ENCODE measurements around the gene FAHD2B. TPM values are rescaled to one million over a fixed set of nuclear protein-coding genes. Genes with fewer than 3 reads are reported as not detected.
"Not testable (repeated sequence)": the region's sequence is repeated elsewhere in the genome, so short reads cannot be mapped to it uniquely, and the experiment has no call there.

Gene FAHD2B
- total RNA-seq, 1 donor = 0.90 TPM

DNA sequence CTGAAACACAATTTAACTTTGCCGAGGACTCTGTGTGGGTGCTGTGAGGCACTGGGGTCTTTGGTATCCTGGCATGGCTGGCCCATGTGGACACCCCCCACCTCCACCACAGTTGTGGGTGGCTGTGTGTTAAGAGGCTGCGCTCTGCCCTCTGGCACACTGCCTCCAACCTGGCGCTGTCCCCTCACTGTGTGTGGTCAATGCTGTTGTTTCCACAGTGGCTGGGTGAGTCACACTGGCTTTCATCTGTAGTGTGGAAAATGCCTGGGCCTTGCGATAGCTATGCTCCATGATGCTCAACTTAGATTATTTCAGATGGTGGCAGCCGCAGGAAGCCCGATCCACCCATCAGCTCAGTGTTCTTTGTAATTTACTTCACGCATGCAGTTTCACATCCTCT is 9.6 kb downstream of the FAHD2B start:
- H3K4me3 ChIP-seq (ENCODE audit: low read depth, low read length); DNase-seq (ENCODE audit: low read depth): not testable (repeated sequence)

DNA sequence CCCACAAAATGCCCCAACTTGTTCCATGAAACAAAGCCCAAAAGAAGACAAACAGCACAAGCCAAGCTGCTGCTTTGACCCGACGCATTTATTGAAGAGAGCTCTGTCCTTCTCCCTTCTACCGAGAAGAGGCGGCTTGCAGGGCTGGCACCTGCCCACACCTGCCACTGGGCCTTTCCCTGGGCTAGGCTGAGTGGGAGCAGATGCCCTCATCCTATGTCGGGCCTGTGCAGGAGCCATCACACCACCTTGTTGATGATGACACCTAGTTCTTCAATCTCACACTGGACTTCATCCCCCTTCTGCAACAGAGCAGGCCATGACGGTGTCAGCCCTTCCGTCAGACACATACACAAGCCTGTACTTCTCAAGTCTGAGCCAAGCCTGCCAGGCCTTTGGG is 11.2 kb downstream of the FAHD2B start:
- not testable (repeated sequence) for H3K4me3 ChIP-seq (ENCODE audit: low read depth, low read length); DNase-seq (ENCODE audit: low read depth)

DNA sequence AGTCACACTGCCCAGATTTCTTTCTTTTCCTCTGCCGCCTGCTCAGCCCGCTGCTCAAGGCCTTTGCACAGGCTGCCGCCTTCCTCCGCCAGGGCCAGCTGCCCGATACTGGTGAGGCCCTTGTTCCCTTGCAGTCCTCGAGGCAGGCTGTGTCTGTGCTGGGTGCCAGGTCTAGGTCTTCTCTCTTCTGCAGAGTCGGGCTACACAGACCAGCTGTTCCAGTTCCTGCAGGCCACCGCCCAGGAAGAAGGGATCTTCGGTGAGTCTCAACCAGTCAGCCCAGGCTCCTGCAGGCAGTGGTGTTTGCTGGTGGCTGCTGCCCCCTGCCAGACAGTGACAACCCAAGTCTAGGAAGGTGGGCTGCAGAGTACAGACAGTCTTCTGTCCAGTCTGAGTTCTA is 12.5 kb downstream of the FAHD2B start:
- not testable (repeated sequence) for DNase-seq (ENCODE audit: low read depth); H3K4me3 ChIP-seq (ENCODE audit: low read depth, low read length)

DNA sequence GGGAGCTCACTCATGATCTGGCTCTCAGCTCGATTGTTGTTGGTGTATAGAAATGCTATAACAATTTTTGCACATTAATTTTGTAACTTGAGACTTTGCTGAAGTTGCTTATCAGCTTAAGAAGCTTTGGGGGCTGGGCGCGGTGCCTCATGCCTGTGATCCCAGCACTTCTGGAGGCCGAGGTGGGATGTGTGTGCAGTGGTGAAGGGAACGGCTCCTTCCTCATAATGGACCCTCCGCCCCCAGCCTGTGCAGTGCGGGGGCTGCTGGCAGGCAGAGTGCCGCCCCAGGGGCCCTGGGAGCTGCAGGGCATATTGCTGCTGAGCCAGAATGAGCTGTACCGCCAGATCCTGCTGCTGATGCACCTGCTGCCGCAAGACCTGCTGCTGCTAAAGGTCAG is 13.8 kb downstream of the FAHD2B start:
- H3K4me3 ChIP-seq (ENCODE audit: low read depth, low read length); DNase-seq (ENCODE audit: low read depth): not testable (repeated sequence)

DNA sequence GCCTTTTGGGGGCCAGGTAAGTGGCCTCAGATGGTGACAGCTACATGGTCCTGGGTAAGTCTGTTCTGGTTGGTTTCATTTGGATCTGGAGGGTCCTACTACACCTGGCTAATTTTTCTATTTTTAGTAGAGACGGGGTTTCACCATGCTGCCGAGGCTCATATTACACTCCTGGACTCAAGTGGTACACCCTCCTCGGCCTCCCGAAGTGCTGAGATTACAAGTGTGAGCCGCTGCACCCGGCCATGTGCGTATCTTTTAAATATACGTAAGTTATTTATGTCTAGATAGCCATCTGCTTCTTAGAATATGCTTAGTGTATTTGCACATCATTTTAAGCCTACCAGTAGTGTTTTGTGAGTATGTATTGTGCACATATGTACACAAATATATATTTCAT is 17.5 kb downstream of the FAHD2B start:
- H3K4me3 ChIP-seq (ENCODE audit: low read depth, low read length); DNase-seq (ENCODE audit: low read depth): not testable (repeated sequence)

GRCh38 chr2:97070915-97071314 is 23.8 kb downstream of the FAHD2B start:
- not testable (repeated sequence) for H3K4me3 ChIP-seq (ENCODE audit: low read depth, low read length); DNase-seq (ENCODE audit: low read depth)

DNA sequence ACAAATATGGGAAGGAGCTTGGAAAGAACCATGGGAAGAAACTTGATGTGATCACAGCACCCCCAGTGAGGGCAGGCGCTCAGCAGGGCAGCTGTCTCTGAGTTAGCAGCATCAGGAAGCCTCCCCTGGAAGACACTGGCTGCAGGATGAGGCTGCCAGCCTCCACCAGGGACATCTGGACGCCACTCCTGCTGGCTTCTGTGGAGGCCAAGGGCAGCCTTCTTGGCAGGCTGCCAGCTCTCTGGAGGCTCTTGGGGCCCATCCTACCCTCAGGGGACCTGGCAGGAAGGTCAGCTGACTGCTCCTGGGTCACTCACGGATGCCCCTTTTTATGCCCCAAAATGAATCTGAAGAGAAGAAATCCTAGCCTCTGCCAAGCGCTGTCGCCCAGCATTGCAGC is 26.0 kb downstream of the FAHD2B start:
- H3K4me3 ChIP-seq (ENCODE audit: low read depth, low read length); DNase-seq (ENCODE audit: low read depth): not testable (repeated sequence)

- TF ChIP-seq, protein P1, sequence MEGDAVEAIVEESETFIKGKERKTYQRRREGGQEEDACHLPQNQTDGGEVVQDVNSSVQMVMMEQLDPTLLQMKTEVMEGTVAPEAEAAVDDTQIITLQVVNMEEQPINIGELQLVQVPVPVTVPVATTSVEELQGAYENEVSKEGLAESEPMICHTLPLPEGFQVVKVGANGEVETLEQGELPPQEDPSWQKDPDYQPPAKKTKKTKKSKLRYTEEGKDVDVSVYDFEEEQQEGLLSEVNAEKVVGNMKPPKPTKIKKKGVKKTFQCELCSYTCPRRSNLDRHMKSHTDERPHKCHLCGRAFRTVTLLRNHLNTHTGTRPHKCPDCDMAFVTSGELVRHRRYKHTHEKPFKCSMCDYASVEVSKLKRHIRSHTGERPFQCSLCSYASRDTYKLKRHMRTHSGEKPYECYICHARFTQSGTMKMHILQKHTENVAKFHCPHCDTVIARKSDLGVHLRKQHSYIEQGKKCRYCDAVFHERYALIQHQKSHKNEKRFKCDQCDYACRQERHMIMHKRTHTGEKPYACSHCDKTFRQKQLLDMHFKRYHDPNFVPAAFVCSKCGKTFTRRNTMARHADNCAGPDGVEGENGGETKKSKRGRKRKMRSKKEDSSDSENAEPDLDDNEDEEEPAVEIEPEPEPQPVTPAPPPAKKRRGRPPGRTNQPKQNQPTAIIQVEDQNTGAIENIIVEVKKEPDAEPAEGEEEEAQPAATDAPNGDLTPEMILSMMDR (IDR thresholded peaks at IDR 0.05; ENCODE audit: insufficient read depth, low read length) = no peak
- DNase-seq (ENCODE audit: low read depth) = no peak
- H3K4me3 ChIP-seq (ENCODE audit: low read depth, low read length) = no peak overlapping the region
Measured at GRCh38 chr2:97068074-97068473, 26.6 kb downstream of the FAHD2B start.

GRCh38 chr2:97067279-97068004 is 27.2 kb downstream of the FAHD2B start:
- H3K4me3 ChIP-seq (ENCODE audit: low read depth, low read length) = no peak overlapping the region
- DNase-seq (ENCODE audit: low read depth) = no peak
- TF ChIP-seq, protein P1 (IDR thresholded peaks at IDR 0.05; ENCODE audit: insufficient read depth, low read length) = no peak

DNA sequence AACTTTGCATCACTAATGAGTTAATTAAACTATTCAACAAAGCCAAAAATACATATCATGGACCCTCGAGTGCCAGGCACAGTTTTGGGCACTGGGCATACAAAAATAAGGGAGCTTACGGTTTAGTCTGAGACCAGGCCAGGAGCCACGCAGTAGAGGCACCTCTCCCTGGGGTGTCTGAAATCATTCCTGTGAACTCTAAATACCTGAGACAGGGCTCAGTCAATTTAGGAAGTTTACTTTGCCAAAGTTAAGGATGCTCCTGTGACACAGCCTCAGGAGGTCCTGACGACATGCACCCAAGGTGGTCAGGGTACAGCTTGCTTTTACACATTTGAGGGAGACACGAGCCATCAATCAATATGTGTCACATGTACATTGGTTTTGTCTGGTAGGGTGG is 28.7 kb downstream of the FAHD2B start:
- H3K4me3 ChIP-seq (ENCODE audit: low read depth, low read length); DNase-seq (ENCODE audit: low read depth): not testable (repeated sequence)

- H3K4me3 ChIP-seq (ENCODE audit: low read depth, low read length); DNase-seq (ENCODE audit: low read depth): not testable (repeated sequence)
Measured at GRCh38 chr2:97062020-97062419, 32.7 kb downstream of the FAHD2B start.

- DNase-seq (ENCODE audit: low read depth); H3K4me3 ChIP-seq (ENCODE audit: low read depth, low read length): not testable (repeated sequence)
Measured at GRCh38 chr2:97059782-97060181, 34.9 kb downstream of the FAHD2B start.

- DNase-seq (ENCODE audit: low read depth); H3K4me3 ChIP-seq (ENCODE audit: low read depth, low read length): not testable (repeated sequence)
Measured at GRCh38 chr2:97056150-97056549, 38.5 kb downstream of the FAHD2B start.

GRCh38 chr2:97050032-97050431 is 44.6 kb downstream of the FAHD2B start:
- DNase-seq (ENCODE audit: low read depth); H3K4me3 ChIP-seq (ENCODE audit: low read depth, low read length): not testable (repeated sequence)

- H3K4me3 ChIP-seq (ENCODE audit: low read depth, low read length); DNase-seq (ENCODE audit: low read depth): not testable (repeated sequence)
Measured at GRCh38 chr2:97048448-97048847, 46.2 kb downstream of the FAHD2B start.

- H3K4me3 ChIP-seq (ENCODE audit: low read depth, low read length); DNase-seq (ENCODE audit: low read depth): not testable (repeated sequence)
Measured at GRCh38 chr2:97046676-97047075, 48.0 kb downstream of the FAHD2B start.

DNA sequence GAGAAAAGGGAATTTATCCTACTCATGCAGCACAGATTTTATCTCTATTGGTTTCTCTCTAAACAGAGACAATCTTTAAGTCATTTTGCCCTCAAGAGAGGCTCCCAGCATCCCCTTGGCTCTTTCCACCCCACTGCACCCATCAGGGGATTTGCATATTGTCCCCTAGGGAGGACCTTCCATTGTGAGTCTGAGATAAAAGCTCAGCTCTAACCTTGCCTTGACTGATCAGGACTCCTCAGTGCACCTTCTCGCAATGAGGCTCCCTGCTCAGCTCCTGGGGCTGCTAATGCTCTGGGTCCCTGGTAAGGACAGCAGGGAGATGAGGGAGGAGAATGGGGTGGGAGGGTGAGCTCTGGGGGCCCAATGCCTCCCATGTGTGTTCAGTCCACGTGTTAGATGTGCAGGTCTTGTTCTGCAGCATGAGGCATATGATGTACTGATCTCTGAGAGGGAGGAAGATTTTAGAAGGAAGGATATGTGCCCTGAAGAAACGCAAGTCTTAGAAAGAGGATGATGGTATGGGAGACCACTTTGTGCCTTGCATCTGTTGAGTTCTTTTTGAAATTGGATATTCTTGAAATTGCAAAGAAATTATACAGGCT is 48.7 kb downstream of the FAHD2B start:
- not testable (repeated sequence) for DNase-seq (ENCODE audit: low read depth); H3K4me3 ChIP-seq (ENCODE audit: low read depth, low read length)
